ENCODE measurements around the gene LILRB5.
"Not testable (repeated sequence)": the region's sequence is repeated elsewhere in the genome, so short reads cannot be mapped to it uniquely, and the experiment has no call there.

The LILRB5 gene

DNA sequence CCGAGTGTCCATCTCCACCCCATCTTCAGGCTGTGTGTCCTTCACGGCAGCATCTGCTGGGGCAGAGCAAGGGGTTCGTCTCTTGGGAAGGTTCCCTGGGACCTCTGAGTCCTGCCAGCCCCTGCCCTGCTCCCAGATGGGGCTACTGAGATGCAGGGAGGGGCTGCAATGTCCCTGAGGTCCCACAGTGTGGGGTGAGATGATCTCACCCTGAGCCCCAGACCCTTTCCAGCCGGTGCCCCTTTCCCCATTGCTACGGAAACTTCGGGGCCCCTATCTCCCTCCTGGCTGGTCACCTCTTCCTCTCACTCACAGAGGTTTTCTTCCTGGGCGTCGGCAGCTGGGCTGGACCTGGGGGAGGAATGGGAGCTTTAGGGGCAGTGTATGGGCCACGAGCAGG lies 18.9 kb upstream of the LILRB5 start:
- Histone ChIP-seq H3K9me3 (ENCODE audit: control insufficient read depth in 2 of 2, low read length in 2 of 2) (no peaks in the 10 kb centered on the region), H3K4me1 (ENCODE audit: control insufficient read depth, insufficient read depth, low read length) (no peaks in the 10 kb centered on the region), H3K36me3 (ENCODE audit: control insufficient read depth in 2 of 2, insufficient read depth in 2 of 2, low read length in 2 of 2) (no peaks in the 10 kb centered on the region), H3K27ac (ENCODE audit: low read length) (no peak overlapping the region), H3K27me3 (ENCODE audit: control insufficient read depth in 1 of 2, insufficient read depth in 2 of 2, low read length in 2 of 2) (peaks cover 2 to 4% of the 10 kb centered on the region in 2 donors), H3K9ac (ENCODE audit: low read length in 2 of 2) (no peak overlapping the region), H3K4me3 (ENCODE audit: low read length in 2 of 2) (no peak overlapping the region)

- not testable (repeated sequence) for H3K27me3 ChIP-seq (ENCODE audit: control insufficient read depth in 1 of 2, insufficient read depth in 2 of 2, low read length in 2 of 2); H3K36me3 ChIP-seq (ENCODE audit: control insufficient read depth in 2 of 2, insufficient read depth in 2 of 2, low read length in 2 of 2); H3K9me3 ChIP-seq (ENCODE audit: control insufficient read depth in 2 of 2, low read length in 2 of 2); H3K9ac ChIP-seq (ENCODE audit: low read length in 2 of 2); H3K4me1 ChIP-seq (ENCODE audit: control insufficient read depth, insufficient read depth, low read length); H3K4me3 ChIP-seq (ENCODE audit: low read length in 2 of 2); H3K27ac ChIP-seq (ENCODE audit: low read length)
These were observed 17.4 kb upstream of the LILRB5 start for GRCh38 chr19:54274516-54274915.

- Histone ChIP-seq H3K27ac (ENCODE audit: low read length) (no peak overlapping the region), H3K4me3 (ENCODE audit: low read length in 2 of 2) (no peak overlapping the region), H3K9me3 (ENCODE audit: control insufficient read depth in 2 of 2, low read length in 2 of 2) (no peaks in the 10 kb centered on the region), H3K9ac (ENCODE audit: low read length in 2 of 2) (no peak overlapping the region), H3K27me3 (ENCODE audit: control insufficient read depth in 1 of 2, insufficient read depth in 2 of 2, low read length in 2 of 2) (peaks cover 0 to 1% of the 10 kb centered on the region in 2 donors), H3K4me1 (ENCODE audit: control insufficient read depth, insufficient read depth, low read length) (no peaks in the 10 kb centered on the region), H3K36me3 (ENCODE audit: control insufficient read depth in 2 of 2, insufficient read depth in 2 of 2, low read length in 2 of 2) (no peaks in the 10 kb centered on the region)
These were observed 16.7 kb upstream of the LILRB5 start for GRCh38 chr19:54273821-54274220.

DNA sequence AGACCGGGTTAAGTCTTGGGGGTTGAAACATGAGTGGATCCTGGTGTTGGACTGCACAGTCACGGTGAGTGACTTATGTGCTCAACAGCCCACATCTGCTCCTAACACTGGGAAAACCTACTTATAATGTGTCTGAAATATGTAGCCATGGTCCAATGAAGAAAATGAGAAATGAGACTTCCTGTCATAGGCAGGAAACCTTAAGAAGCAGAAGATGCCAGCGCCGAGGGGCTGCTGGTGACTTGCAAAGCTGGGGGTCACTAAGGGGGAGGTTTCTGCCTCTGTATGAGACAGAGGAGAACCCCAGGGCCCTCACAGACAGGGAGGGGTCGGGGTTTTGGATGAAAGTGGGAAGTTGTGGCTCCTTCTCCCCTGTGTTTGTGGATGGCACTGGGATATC lies 15.1 kb upstream of the LILRB5 start:
- not testable (repeated sequence) for H3K27me3 ChIP-seq (ENCODE audit: control insufficient read depth in 1 of 2, insufficient read depth in 2 of 2, low read length in 2 of 2); H3K9ac ChIP-seq (ENCODE audit: low read length in 2 of 2); H3K9me3 ChIP-seq (ENCODE audit: control insufficient read depth in 2 of 2, low read length in 2 of 2); H3K4me3 ChIP-seq (ENCODE audit: low read length in 2 of 2); H3K36me3 ChIP-seq (ENCODE audit: control insufficient read depth in 2 of 2, insufficient read depth in 2 of 2, low read length in 2 of 2); H3K4me1 ChIP-seq (ENCODE audit: control insufficient read depth, insufficient read depth, low read length); H3K27ac ChIP-seq (ENCODE audit: low read length)

GRCh38 chr19:54271587-54271986 lies 14.5 kb upstream of the LILRB5 start:
- H3K9me3 ChIP-seq (ENCODE audit: control insufficient read depth in 2 of 2, low read length in 2 of 2); H3K4me3 ChIP-seq (ENCODE audit: low read length in 2 of 2); H3K9ac ChIP-seq (ENCODE audit: low read length in 2 of 2); H3K4me1 ChIP-seq (ENCODE audit: control insufficient read depth, insufficient read depth, low read length); H3K27me3 ChIP-seq (ENCODE audit: control insufficient read depth in 1 of 2, insufficient read depth in 2 of 2, low read length in 2 of 2); H3K27ac ChIP-seq (ENCODE audit: low read length); H3K36me3 ChIP-seq (ENCODE audit: control insufficient read depth in 2 of 2, insufficient read depth in 2 of 2, low read length in 2 of 2): not testable (repeated sequence)

- Histone ChIP-seq H3K4me1 (ENCODE audit: control insufficient read depth, insufficient read depth, low read length) (no peaks in the 10 kb centered on the region), H3K27ac (ENCODE audit: low read length) (no peak overlapping the region), H3K36me3 (ENCODE audit: control insufficient read depth in 2 of 2, insufficient read depth in 2 of 2, low read length in 2 of 2) (no peaks in the 10 kb centered on the region), H3K27me3 (ENCODE audit: control insufficient read depth in 1 of 2, insufficient read depth in 2 of 2, low read length in 2 of 2) (peaks cover 0 to 3% of the 10 kb centered on the region in 2 donors), H3K4me3 (ENCODE audit: low read length in 2 of 2) (no peak overlapping the region), H3K9ac (ENCODE audit: low read length in 2 of 2) (no peak overlapping the region), H3K9me3 (ENCODE audit: control insufficient read depth in 2 of 2, low read length in 2 of 2) (no peaks in the 10 kb centered on the region)
These were observed 14.0 kb upstream of the LILRB5 start for GRCh38 chr19:54271106-54271505.

- H3K27ac ChIP-seq (ENCODE audit: low read length): no peak overlapping the region
- H3K9me3 ChIP-seq (ENCODE audit: control insufficient read depth in 2 of 2, low read length in 2 of 2): no peaks in the 10 kb centered on the region
- H3K36me3 ChIP-seq (ENCODE audit: control insufficient read depth in 2 of 2, insufficient read depth in 2 of 2, low read length in 2 of 2): no peaks in the 10 kb centered on the region
- no peaks in the 10 kb centered on the region for H3K4me1 ChIP-seq (ENCODE audit: control insufficient read depth, insufficient read depth, low read length)
- H3K27me3 ChIP-seq (ENCODE audit: control insufficient read depth in 1 of 2, insufficient read depth in 2 of 2, low read length in 2 of 2): peaks cover 0 to 5% of the 10 kb centered on the region in 2 donors
- H3K9ac ChIP-seq (ENCODE audit: low read length in 2 of 2): no peak overlapping the region
- no peak overlapping the region for H3K4me3 ChIP-seq (ENCODE audit: low read length in 2 of 2)
These were observed 11.9 kb upstream of the LILRB5 start for GRCh38 chr19:54268936-54269335.

GRCh38 chr19:54266133-54266532 lies 9.1 kb upstream of the LILRB5 start:
- Histone ChIP-seq H3K4me3 (ENCODE audit: low read length in 2 of 2) (no peak overlapping the region), H3K36me3 (ENCODE audit: control insufficient read depth in 2 of 2, insufficient read depth in 2 of 2, low read length in 2 of 2) (no peaks in the 10 kb centered on the region), H3K27ac (ENCODE audit: low read length) (no peak overlapping the region), H3K4me1 (ENCODE audit: control insufficient read depth, insufficient read depth, low read length) (no peaks in the 10 kb centered on the region), H3K9ac (ENCODE audit: low read length in 2 of 2) (no peak overlapping the region), H3K27me3 (ENCODE audit: control insufficient read depth in 1 of 2, insufficient read depth in 2 of 2, low read length in 2 of 2) (peaks cover 0 to 8% of the 10 kb centered on the region in 2 donors), H3K9me3 (ENCODE audit: control insufficient read depth in 2 of 2, low read length in 2 of 2) (no peaks in the 10 kb centered on the region)

DNA sequence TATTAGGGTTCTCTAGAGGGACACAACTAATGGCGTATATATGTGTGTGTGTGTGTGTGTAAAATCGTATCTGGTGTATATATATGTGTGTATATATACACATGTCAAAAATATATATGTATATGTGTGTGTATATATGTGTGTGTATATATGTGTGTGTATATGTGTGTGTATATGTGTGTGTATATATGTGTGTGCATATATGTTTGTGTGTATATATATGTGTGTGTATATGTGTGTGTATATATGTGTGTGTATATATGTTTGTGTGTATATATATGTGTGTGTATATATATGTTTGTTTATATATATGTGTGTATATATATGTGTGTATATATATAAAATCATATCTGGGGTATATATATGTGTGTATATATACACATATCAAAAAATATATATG lies 5.4 kb upstream of the LILRB5 start:
- H3K4me3 ChIP-seq (ENCODE audit: low read length in 2 of 2): no peak overlapping the region
- H3K27ac ChIP-seq (ENCODE audit: low read length): no peak overlapping the region
- H3K9ac ChIP-seq (ENCODE audit: low read length in 2 of 2): no peak overlapping the region
- no peaks in the 10 kb centered on the region for H3K4me1 ChIP-seq (ENCODE audit: control insufficient read depth, insufficient read depth, low read length)
- H3K9me3 ChIP-seq (ENCODE audit: control insufficient read depth in 2 of 2, low read length in 2 of 2): no peaks in the 10 kb centered on the region
- H3K36me3 ChIP-seq (ENCODE audit: control insufficient read depth in 2 of 2, insufficient read depth in 2 of 2, low read length in 2 of 2): no peaks in the 10 kb centered on the region
- peaks cover under 1 to 12% of the 10 kb centered on the region in 2 donors for H3K27me3 ChIP-seq (ENCODE audit: control insufficient read depth in 1 of 2, insufficient read depth in 2 of 2, low read length in 2 of 2)

DNA sequence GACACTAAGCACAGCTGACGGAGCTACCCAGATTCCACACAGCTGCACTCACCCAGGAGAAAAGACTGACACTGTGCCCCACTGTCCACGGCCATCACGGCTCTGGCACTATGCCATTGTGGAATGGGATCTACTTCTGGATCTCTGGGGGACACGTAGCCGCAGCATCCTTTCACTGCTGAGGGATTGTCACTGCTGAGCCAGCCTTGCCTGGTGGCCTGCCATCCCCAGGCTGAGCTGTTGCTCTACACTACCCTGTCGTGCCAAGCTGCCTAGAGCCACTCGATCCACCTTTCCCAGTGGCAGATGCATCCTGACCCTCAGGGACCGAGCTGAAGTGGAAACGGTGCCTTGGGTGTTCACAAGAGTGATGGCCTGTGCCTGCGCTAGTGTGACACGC lies 5.0 kb upstream of the LILRB5 start:
- Histone ChIP-seq H3K4me3 (ENCODE audit: low read length in 2 of 2) (no peak overlapping the region), H3K9ac (ENCODE audit: low read length in 2 of 2) (no peak overlapping the region), H3K27me3 (ENCODE audit: control insufficient read depth in 1 of 2, insufficient read depth in 2 of 2, low read length in 2 of 2) (peaks cover 4 to 13% of the 10 kb centered on the region in 2 donors), H3K9me3 (ENCODE audit: control insufficient read depth in 2 of 2, low read length in 2 of 2) (no peaks in the 10 kb centered on the region), H3K27ac (ENCODE audit: low read length) (no peak overlapping the region), H3K36me3 (ENCODE audit: control insufficient read depth in 2 of 2, insufficient read depth in 2 of 2, low read length in 2 of 2) (no peaks in the 10 kb centered on the region), H3K4me1 (ENCODE audit: control insufficient read depth, insufficient read depth, low read length) (no peaks in the 10 kb centered on the region)

DNA sequence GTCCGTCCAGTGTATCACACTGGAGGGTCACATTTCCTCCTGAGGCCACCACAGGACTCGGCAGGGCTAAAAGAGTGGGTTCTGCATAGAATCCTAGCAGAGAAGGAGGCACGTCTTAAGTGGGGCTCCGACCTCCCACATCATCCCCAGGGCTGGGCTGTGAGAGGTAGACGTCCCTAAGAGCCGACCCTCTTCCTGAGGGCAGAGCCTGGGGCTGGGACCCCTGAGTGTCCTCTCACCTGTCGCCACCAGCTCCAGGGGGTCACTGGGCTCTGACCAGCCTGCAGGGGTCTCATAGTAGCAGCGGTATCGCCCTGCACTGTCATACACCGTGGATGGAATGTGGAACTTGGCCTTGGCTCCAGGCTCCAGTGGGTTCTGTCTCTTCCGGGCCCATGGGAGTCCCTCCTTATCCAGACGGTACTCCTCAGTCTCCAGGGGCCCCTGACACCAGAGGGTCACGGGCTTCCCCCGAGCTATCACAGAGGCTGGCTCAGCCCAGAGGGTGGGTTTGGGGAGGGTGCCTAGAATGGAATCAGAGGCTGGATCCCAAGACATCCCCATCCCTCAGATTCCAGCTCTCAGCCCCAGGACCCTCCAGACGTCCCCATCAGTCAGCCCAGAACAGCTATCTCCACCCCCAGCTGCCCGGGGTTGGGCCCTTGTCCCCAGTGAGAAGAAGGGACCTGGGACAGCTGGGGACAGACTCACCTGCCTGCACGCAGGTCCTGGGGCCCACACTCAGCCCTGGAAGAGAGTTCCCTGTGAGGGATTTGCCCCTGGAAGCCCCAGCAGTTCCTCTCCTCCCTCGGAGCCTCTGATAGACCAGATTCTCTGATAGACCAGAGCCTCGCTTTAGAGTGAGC lies 590 bp downstream of the LILRB5 start:
- peaks cover 26 to 30% of the 10 kb centered on the region in 2 donors for H3K27me3 ChIP-seq (ENCODE audit: control insufficient read depth in 1 of 2, insufficient read depth in 2 of 2, low read length in 2 of 2)
- H3K27ac ChIP-seq (ENCODE audit: low read length): no peak overlapping the region
- H3K36me3 ChIP-seq (ENCODE audit: control insufficient read depth in 2 of 2, insufficient read depth in 2 of 2, low read length in 2 of 2): no peaks in the 10 kb centered on the region
- H3K9ac ChIP-seq (ENCODE audit: low read length in 2 of 2): no peak overlapping the region
- H3K4me1 ChIP-seq (ENCODE audit: control insufficient read depth, insufficient read depth, low read length): no peaks in the 10 kb centered on the region
- H3K9me3 ChIP-seq (ENCODE audit: control insufficient read depth in 2 of 2, low read length in 2 of 2): no peaks in the 10 kb centered on the region
- H3K4me3 ChIP-seq (ENCODE audit: low read length in 2 of 2): no peak overlapping the region
